Stimulated activated CD8-positive, alpha-beta memory T cell treated with anti-CD3 and anti-CD28 coated beads, Interleukin-12 subunit alpha, Interleukin-12 subunit beta, amount 100 ng/mL, for 24 hours (primary cell): Measurements from ENCODE around the gene FNDC3B.
"Not testable (repeated sequence)": the region's sequence is repeated elsewhere in the genome, so short reads cannot be mapped to it uniquely, and the experiment has no call there.

Experiments
- DNase-seq: peaks from one replicate; pipeline ENCODE4 v3.0.0-alpha.2; 2020; ENCODE audit errors: extremely low read depth

FNDC3B gene

GRCh38 chr3:172093581-172094443, 54.4 kb downstream of the FNDC3B start:
- DNase-seq = not testable (repeated sequence)

DNA sequence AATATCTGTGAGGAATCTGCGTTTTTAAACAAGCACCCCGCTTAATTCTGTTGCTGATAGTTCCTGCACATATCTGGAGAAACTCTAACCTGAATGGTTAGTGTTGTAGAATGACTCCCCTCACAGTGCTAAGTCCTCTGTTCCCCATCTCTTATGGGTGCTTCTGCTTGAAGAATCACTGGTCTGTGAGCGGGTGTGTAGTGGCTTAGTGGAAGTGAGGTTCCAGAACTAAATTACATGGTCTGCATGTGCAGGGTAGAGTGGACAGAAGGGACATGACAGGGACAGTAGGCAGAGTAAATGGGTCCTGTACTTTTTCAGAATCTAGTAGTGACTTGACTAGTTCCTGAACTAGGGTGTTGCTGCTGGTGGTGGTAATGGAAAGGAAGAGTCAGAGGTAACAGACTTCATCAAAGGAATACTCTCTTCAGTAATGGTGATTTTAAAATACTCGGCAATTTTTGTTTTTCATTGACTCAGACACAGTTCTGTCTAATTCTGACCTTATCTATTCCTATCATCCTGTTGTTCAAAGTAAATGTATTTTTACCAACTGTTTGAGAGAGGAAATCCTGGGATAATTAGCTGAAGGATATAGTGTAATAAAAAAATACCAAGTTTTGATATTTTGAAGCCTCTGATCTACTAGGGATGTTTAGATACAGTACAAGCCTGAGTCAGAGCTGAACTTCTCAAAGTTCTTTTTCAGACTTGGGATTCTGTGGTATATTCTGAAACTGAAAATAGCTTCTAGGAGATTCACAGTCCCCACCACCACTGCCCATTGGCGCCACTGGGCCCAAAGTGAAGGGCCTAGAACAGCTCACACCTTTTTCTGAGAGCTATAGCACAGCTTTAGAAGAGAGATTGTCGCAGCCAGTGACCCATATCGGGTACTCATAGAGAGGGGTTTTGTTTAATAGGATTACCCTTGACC, 55.5 kb downstream of the FNDC3B start:
- no peak for DNase-seq

DNA sequence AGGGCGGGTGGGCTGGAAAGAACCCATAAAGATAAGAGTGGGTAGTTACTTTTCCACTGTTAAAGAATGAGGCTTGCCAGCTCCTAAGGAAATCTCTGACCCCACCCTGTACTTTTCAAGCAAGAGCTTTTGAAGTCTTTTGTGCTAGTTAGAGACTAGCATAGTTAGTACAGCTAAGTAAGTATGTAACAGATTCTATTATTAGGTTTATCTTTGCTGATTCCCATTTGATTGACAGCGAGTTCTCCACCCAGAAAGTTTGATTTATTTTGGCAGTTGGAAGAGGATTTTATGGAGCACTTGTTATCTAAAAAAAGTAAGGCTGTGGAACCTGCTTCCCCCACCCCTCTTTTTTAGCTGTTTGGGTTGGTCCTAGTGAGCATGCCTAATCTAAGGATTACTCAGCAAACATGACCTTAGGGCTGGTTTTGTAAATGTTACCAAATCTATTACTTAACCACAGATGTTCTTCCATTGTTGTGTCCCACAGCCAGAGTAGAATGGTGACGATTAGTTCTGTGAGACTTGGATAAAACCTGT, 57.6 kb downstream of the FNDC3B start:
- DNase-seq = no peak

DNA sequence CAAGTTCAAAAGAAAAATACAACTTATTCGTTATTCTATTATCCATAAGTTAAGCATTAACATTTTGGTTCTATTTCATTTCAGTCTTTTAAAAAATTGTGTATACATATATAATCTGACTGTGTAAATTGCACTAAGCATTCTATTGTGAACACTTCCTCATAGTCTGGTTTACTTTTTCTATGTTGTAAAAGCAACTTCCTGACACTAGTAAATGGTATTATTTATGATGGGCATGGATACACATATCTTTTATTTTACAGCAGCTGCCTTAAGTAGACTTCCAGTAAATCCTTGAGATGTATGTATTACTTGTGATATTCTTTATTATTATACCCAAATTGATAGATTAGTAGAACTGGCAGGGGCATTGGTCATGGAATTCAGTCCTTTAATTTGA, 58.2 kb downstream of the FNDC3B start:
- DNase-seq = no peak

DNA sequence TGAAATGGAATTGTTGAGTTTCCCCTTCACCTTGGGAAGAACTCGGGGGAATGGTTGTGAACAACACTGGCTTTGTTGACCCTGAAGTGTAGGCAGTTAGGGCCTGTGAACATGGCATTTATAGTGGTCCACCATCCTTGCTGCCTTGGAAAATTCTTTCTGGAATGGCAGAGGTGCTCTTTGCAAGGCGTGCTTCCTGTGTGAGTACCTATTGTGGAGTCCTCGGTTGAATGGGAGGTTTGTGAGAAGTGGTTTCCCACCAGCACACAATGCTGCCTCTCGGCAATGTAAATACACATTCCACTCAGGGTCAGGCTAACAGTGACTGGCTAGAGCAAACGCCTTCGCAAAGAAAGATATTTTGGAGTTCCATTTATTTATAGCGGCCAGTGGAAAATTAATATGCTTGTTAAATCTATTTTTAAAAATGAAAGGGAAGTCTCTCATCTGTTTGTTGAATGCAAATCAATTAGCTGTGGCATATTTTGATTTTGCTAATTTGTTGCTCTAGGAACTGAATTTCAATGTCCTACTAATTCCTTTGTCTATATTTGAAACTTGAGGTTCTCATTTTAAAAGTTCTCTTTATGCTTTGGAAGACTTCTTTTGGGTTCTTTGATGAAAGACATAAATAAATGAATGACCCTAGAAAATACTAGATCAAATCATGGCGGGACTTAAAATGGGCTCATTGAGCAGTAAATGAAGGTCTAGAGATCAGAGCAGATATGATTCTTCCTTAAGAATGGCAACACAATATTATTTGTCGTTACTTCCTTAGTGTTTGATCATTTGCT, 59.5 kb downstream of the FNDC3B start:
- DNase-seq = no peak

GRCh38 chr3:172099495-172099808, 60.1 kb downstream of the FNDC3B start:
- DNase-seq = no peak

- no peak for DNase-seq
These were observed 61.1 kb downstream of the FNDC3B start for GRCh38 chr3:172100482-172100881.

- DNase-seq = no peak
These were observed 61.7 kb downstream of the FNDC3B start for GRCh38 chr3:172101107-172101506.

GRCh38 chr3:172102123-172102882, 62.9 kb downstream of the FNDC3B start:
- no peak for DNase-seq

GRCh38 chr3:172102883-172103310, 63.5 kb downstream of the FNDC3B start:
- DNase-seq = no peak

DNA sequence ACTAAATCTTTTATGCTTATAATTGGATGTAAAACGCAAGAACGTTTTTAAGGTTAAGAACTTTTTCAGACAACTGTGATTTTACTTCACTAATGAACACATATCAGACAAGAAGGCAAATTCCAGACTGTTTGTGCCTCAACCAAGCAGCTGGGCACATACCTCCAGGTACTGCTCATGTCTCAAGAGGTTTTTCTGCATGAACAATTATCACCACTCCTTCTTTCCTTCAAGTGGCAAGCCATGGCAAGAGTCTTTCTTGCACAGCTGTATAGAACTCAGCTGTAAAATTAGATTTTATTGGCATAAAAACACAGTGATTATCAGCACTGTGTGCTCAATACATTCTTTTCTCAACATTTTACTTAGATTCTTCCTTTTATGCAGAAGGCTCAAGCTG, 64.3 kb downstream of the FNDC3B start:
- DNase-seq = no peak

DNA sequence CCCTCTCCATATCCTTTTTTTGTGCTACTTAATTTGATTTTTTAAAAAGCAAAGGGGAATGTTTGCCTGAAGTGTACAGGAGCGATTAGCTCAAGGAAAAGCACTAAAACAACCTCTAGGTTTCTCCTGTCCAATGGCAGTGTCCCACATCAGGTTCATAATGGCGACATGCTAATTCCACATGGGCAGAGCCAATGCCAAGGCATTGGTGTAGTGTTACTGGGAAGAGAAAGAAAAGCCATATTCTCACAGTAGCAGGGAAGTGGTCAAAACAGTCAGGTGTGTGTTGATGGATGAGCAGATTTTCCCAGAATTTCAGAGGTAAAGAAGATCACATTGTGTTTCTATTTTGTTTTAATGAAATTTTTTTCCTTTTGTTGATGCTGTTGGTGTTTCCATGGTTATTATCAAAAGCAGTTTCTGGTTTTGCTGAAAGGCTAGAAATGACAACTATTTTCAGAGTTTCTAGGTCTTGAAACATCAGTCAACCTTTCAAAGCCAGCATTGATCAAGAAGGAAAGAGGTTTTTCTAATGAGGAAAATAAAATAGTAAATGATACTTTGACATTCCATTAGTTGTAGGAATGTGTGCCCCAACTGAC, 65.2 kb downstream of the FNDC3B start:
- DNase-seq = no peak

DNA sequence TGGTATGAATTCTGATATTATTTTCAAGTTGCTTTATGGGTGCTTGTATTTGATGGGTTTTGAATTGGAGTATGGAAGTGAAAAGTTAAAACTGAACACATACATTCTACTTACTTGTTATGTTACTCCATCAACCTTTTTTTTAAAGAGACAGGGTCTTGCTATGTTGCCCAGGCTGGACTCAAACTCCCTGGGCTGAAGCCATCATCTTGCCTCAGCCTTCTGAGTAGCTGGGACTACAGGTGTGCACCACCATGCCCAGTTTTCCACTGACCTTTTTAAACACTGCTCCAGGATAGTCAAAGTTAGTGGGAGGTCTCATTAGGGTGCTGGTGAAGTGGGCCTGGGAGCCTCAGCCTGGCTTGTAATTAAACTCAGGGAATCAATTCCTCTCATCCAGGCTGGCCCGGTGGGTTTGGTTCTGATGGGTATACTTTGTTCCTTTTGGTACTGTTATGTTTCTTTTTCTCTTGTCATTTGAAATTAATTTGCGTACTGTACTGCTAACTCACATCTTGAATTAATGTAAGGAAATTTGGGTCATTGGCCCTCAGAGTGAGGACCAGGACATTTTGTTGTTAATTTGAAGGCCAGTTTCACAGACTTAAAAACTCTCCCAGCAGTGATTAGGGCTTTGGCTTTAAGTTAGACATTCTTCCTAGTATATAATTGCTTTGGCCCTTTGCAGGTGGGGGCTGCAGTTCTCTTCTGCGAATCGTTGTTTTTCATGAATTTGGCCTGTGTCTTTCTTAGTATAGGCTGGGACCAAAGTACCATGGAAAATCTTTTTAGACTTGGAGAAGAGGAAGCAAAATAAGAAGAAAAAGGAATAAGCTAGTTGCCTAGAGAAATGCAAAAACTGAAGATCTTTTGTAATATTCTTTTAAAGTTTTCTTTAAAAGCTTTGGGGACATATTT, 66.9 kb downstream of the FNDC3B start:
- no peak for DNase-seq

DNA sequence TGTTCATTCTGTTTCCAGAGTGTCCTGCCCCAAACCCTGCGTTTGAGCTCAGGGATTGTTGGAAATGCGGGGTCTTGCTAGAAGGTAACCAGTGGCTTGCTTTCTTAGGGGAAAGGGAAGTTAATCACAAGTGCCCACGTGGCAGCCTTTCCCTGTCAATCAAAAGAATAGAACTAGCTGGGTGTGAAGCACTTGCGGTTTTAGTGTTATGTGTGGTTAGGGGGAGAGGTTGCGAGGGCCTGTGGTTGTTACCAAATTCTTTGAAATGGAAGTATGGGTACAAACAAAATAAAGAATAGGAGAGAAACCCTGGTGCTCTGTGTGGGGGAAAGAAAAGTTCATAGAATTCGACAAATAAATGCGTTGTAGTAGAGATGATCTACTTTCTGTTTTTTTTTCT, 67.6 kb downstream of the FNDC3B start:
- peak; percentile 38 for DNase-seq

- peak; percentile 31 for DNase-seq
These were observed 68.0 kb downstream of the FNDC3B start for GRCh38 chr3:172107403-172107802.

DNA sequence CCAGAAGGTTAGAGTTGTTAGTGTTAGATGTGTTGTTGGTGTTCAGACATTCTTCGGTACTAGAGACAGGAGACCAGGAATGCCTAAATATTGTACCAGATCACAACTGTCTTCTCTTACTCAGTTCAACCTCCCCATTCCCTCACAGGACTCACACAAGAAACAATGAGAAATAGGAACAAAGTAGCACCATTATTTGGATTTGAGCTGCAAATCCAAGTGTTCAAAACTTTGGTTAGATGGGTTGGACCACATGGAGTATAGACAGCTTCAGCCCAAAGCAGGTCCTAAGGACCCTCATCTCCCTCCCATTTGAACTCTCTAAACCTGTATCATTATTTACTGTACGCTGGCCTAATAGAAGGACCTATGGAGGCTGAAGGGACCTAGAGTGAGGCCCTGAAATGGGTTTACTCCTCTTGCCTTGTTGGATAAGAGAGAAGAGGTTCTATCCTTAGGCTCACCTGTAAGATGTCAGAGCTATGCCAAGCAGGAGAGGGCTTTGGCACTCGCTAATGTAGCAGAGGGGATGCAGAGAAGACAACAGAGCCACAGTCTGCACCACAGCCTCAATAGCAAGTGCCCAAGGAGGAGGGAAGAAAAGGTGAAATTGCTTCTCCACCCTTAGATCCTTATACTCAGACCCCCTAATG, 70.9 kb downstream of the FNDC3B start:
- no peak for DNase-seq

DNA sequence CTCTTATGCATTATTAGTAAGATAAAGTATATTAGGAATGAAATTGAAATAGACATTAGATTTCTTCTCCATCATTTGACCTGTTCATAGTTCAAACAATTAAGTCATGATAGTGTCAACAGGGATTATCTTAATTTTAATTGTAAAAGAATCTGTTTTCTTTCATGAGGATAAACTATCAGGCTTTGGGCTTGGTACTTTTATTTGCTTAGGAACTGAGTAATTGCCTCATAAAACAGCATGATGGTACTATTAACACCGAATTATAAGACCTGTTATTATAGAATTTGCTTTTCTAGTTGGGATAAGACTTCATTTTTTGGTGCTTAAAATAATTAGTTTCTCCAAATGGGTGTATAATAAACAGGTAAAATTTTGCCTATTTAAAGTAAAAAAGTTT, 71.8 kb downstream of the FNDC3B start:
- no peak for DNase-seq

- no peak for DNase-seq
These were observed 72.8 kb downstream of the FNDC3B start for GRCh38 chr3:172112078-172112733.
